Measurements from ENCODE around the gene PTPN5. TPM values are rescaled to one million over a fixed set of nuclear protein-coding genes. Genes with fewer than 3 reads are reported as not detected.

PTPN5 gene
- total and polyA plus RNA-seq, 7 donors = 0.22 to 1.4 (median 0.61) TPM

GRCh38 chr11:18761144-18761543, 30.5 kb downstream of the PTPN5 start:
- no peaks in the 10 kb centered on the region for H3K9me3 ChIP-seq
- no peaks in the 10 kb centered on the region for H3K27me3 ChIP-seq (ENCODE audit: insufficient read depth in 3 of 3, low read length in 2 of 3)
- H3K27ac ChIP-seq = no peak overlapping the region
- no peaks in the 10 kb centered on the region for H3K36me3 ChIP-seq (ENCODE audit: insufficient read depth in 1 of 2, low read depth in 1 of 2)
- WGBS, 3 donors = 74 to 84% (median 79%) methylated on average over 3 of the region's 3 CpGs
- no peak overlapping the region for H3K4me3 ChIP-seq
- intact Hi-C loops (cut with DNase I) = no loop called here
- no peak for TF ChIP-seq CTCF (IDR thresholded peaks at IDR 0.05)
- DNase-seq (no peak), ATAC-seq (no peak)
- H3K4me1 ChIP-seq = no peaks in the 10 kb centered on the region

GRCh38 chr11:18757811-18758210, 33.8 kb downstream of the PTPN5 start:
- no peaks in the 10 kb centered on the region for H3K36me3 ChIP-seq (ENCODE audit: insufficient read depth in 1 of 2, low read depth in 1 of 2)
- ATAC-seq (no peak), DNase-seq (no peak)
- intact Hi-C loops (cut with DNase I) = no loop called here
- no peaks in the 10 kb centered on the region for H3K27me3 ChIP-seq (ENCODE audit: insufficient read depth in 3 of 3, low read length in 2 of 3)
- 53 to 69% (median 57%) methylated on average over 3 of the region's 3 CpGs for WGBS, 3 donors
- H3K27ac ChIP-seq = no peak overlapping the region
- no peak overlapping the region for H3K4me3 ChIP-seq
- H3K9me3 ChIP-seq = no peaks in the 10 kb centered on the region
- TF ChIP-seq CTCF (IDR thresholded peaks at IDR 0.05) = no peak
- H3K4me1 ChIP-seq = no peaks in the 10 kb centered on the region

GRCh38 chr11:18756889-18757288, 34.7 kb downstream of the PTPN5 start:
- 76 to 78% (median 78%) methylated on average over 2 of the region's 2 CpGs for WGBS, 3 donors
- Histone ChIP-seq H3K9me3 (no peaks in the 10 kb centered on the region), H3K36me3 (ENCODE audit: insufficient read depth in 1 of 2, low read depth in 1 of 2) (no peaks in the 10 kb centered on the region), H3K27me3 (ENCODE audit: insufficient read depth in 3 of 3, low read length in 2 of 3) (no peaks in the 10 kb centered on the region), H3K4me1 (no peaks in the 10 kb centered on the region), H3K4me3 (no peak overlapping the region), H3K27ac (no peak overlapping the region)
- TF ChIP-seq CTCF (IDR thresholded peaks at IDR 0.05) = no peak
- DNase-seq (no peak), ATAC-seq (no peak)
- intact Hi-C loops (cut with DNase I) = no loop called here

- TF ChIP-seq CTCF (IDR thresholded peaks at IDR 0.05) = no peak
- Histone ChIP-seq H3K9me3 (no peaks in the 10 kb centered on the region), H3K4me1 (no peaks in the 10 kb centered on the region), H3K36me3 (ENCODE audit: insufficient read depth in 1 of 2, low read depth in 1 of 2) (no peaks in the 10 kb centered on the region), H3K27me3 (ENCODE audit: insufficient read depth in 3 of 3, low read length in 2 of 3) (peaks cover 0 to 3% (median 2%) of the 10 kb centered on the region in 3 donors), H3K4me3 (no peak overlapping the region), H3K27ac (no peak overlapping the region)
- DNase-seq (no peak), ATAC-seq (no peak)
- WGBS, 3 donors = 49 to 83% (median 52%) methylated on average over 5 of the region's 5 CpGs
- intact Hi-C loops (cut with DNase I) = no loop called here
Observed at GRCh38 chr11:18754308-18754707, 37.3 kb downstream of the PTPN5 start.

GRCh38 chr11:18752502-18752901, 39.1 kb downstream of the PTPN5 start:
- no peak for TF ChIP-seq CTCF (IDR thresholded peaks at IDR 0.05)
- H3K9me3 ChIP-seq = no peaks in the 10 kb centered on the region
- intact Hi-C loops (cut with DNase I) = no loop called here
- H3K36me3 ChIP-seq (ENCODE audit: insufficient read depth in 1 of 2, low read depth in 1 of 2) = no peaks in the 10 kb centered on the region
- DNase-seq = no peak
- peaks cover 0 to 3% (median 2%) of the 10 kb centered on the region in 3 donors for H3K27me3 ChIP-seq (ENCODE audit: insufficient read depth in 3 of 3, low read length in 2 of 3)
- H3K4me1 ChIP-seq = no peaks in the 10 kb centered on the region
- H3K4me3 ChIP-seq = no peak overlapping the region
- ATAC-seq = no peak
- no peak overlapping the region for H3K27ac ChIP-seq
- WGBS, 3 donors = 32 to 55% (median 37%) methylated on average over 3 of the region's 3 CpGs

Data from psoas muscle (tissue), 8 donors.